Endothelial cell (in vitro differentiated cells): ENCODE results near the gene MAML3. TPM values are rescaled to one million over a fixed set of nuclear protein-coding genes. Genes with fewer than 3 reads are reported as not detected.

ENCODE experiments used
- DNase-seq: peaks from one replicate; pipeline ENCODE4 v3.0.0; 2021; ENCODE audit warnings: low spot score
- H3K27ac Mint-ChIP-seq: one replicate; pipeline ENCODE4 v1.8.0; 2021; ENCODE audit warnings: mixed read lengths, inconsistent platforms; ENCODE audit not compliant: unreplicated experiment
- H3K27me3 Mint-ChIP-seq: one replicate; pipeline ENCODE4 v1.8.0; 2021; ENCODE audit warnings: mild to moderate bottlenecking, moderate library complexity, mixed read lengths, inconsistent platforms; ENCODE audit not compliant: unreplicated experiment
- H3K36me3 Mint-ChIP-seq: one replicate; pipeline ENCODE4 v1.8.0; 2021; ENCODE audit warnings: mild to moderate bottlenecking, low read depth, mixed read lengths, inconsistent platforms; ENCODE audit not compliant: unreplicated experiment
- H3K4me1 Mint-ChIP-seq: one replicate; pipeline ENCODE4 v1.8.0; 2021; ENCODE audit warnings: mild to moderate bottlenecking, mixed read lengths, inconsistent platforms; ENCODE audit not compliant: unreplicated experiment
- H3K4me3 Mint-ChIP-seq: one replicate; pipeline ENCODE4 v1.8.0; 2021; ENCODE audit warnings: mild to moderate bottlenecking, mixed read lengths, inconsistent platforms; ENCODE audit not compliant: unreplicated experiment
- H3K9me3 Mint-ChIP-seq: one replicate; pipeline ENCODE4 v1.8.0; 2021; ENCODE audit warnings: mixed read lengths, inconsistent platforms; ENCODE audit not compliant: unreplicated experiment
- CTCF ChIP-seq: fragments of 200-600 bp; sonication (generic); IDR thresholded peaks from one replicate; pipeline ENCODE4 v1.5.0; 2021; ENCODE audit warnings: antibody characterized with exemption; ENCODE audit not compliant: unreplicated experiment
- total RNA-seq: library from RNA; stranded (reverse); fragmentation: NEBNext Ultra II Directional; extraction: Animal tissue kit (Norgen Biotek cat#: 25700); gene quantifications from one replicate; pipeline ENCODE4 v1.2.1, GENCODE V29; 2021; ENCODE audit not compliant: unreplicated experiment

The MAML3 gene
- total RNA-seq, 1 donor from 2014 or later, result 31.0 TPM

- Mint-ChIP-seq H3K9me3 (no peaks in the 10 kb centered on the region), H3K4me1 (peaks cover 55% of the 10 kb centered on the region), H3K4me3 (no peak overlapping the region), H3K36me3 (no peaks in the 10 kb centered on the region), H3K27me3 (peaks cover 14% of the 10 kb centered on the region), H3K27ac (no peak overlapping the region)
- peak; percentile 15 for DNase-seq
- TF ChIP-seq CTCF, result no peak
These were observed 101.9 kb downstream of the MAML3 start for GRCh38 chr4:140052050-140052449.

- TF ChIP-seq CTCF, result peak; percentile 55
- no peaks in the 10 kb centered on the region for H3K9me3 Mint-ChIP-seq
- peak overlapping the region; percentile 58 for H3K4me3 Mint-ChIP-seq
- peaks cover 72% of the 10 kb centered on the region for H3K4me1 Mint-ChIP-seq
- DNase-seq, result peak; percentile 37
- H3K27ac Mint-ChIP-seq, result peak overlapping the region; percentile 100
- peaks cover 16% of the 10 kb centered on the region for H3K27me3 Mint-ChIP-seq
- no peaks in the 10 kb centered on the region for H3K36me3 Mint-ChIP-seq
These were observed 103.9 kb downstream of the MAML3 start for GRCh38 chr4:140049849-140050637.

- Mint-ChIP-seq H3K36me3 (no peaks in the 10 kb centered on the region), H3K4me1 (peaks cover 73% of the 10 kb centered on the region), H3K27me3 (peaks cover 12% of the 10 kb centered on the region)
These were observed 104.7 kb downstream of the MAML3 start for GRCh38 chr4:140049024-140049848.

GRCh38 chr4:140048419-140048995 is 105.5 kb downstream of the MAML3 start:
- Mint-ChIP-seq H3K4me3 (peak overlapping the region; percentile 58), H3K27me3 (peaks cover 12% of the 10 kb centered on the region)
- TF ChIP-seq CTCF, result no peak

More at GRCh38 chr4:140049024-140049848, 104.7 kb downstream of the MAML3 start:
- DNase-seq, result peak; percentile 69
- Mint-ChIP-seq H3K9me3 (no peaks in the 10 kb centered on the region), H3K27ac (peak overlapping the region; percentile 100), H3K4me3 (peak overlapping the region; percentile 58)
- no peak for TF ChIP-seq CTCF

More at GRCh38 chr4:140048419-140048995, 105.5 kb downstream of the MAML3 start:
- Mint-ChIP-seq H3K4me1 (peaks cover 78% of the 10 kb centered on the region), H3K27ac (peak overlapping the region; percentile 100), H3K9me3 (no peaks in the 10 kb centered on the region), H3K36me3 (no peaks in the 10 kb centered on the region)
- DNase-seq, result no peak
